ENCODE data around the gene ADGRV1.
"Not testable (repeated sequence)": the region's sequence is repeated elsewhere in the genome, so short reads cannot be mapped to it uniquely, and the experiment has no call there.

ADGRV1 gene

GRCh38 chr5:90810211-90810610 is 251.6 kb downstream of the ADGRV1 start:
- DNase-seq (ENCODE audit: low read depth, low spot score) = no peak

GRCh38 chr5:90813392-90813791 is 254.8 kb downstream of the ADGRV1 start:
- no peak for DNase-seq (ENCODE audit: low read depth, low spot score)

- not testable (repeated sequence) for DNase-seq (ENCODE audit: low read depth, low spot score)
Observed at GRCh38 chr5:90822062-90822461, 263.5 kb downstream of the ADGRV1 start.

- DNase-seq (ENCODE audit: low read depth, low spot score) = no peak
Observed at GRCh38 chr5:90824436-90824835, 265.8 kb downstream of the ADGRV1 start.

- DNase-seq (ENCODE audit: low read depth, low spot score) = no peak
Observed at GRCh38 chr5:90830058-90830457, 271.5 kb downstream of the ADGRV1 start.

GRCh38 chr5:90833753-90834152 is 275.2 kb downstream of the ADGRV1 start:
- DNase-seq (ENCODE audit: low read depth, low spot score) = no peak

GRCh38 chr5:90834711-90835110 is 276.1 kb downstream of the ADGRV1 start:
- no peak for DNase-seq (ENCODE audit: low read depth, low spot score)

- no peak for DNase-seq (ENCODE audit: low read depth, low spot score)
Observed at GRCh38 chr5:90843443-90843842, 284.8 kb downstream of the ADGRV1 start.

- DNase-seq (ENCODE audit: low read depth, low spot score) = no peak
Observed at GRCh38 chr5:90844931-90845330, 286.3 kb downstream of the ADGRV1 start.

- no peak for DNase-seq (ENCODE audit: low read depth, low spot score)
Observed at GRCh38 chr5:90845723-90846554, 287.3 kb downstream of the ADGRV1 start.

- not testable (repeated sequence) for DNase-seq (ENCODE audit: low read depth, low spot score)
Observed at GRCh38 chr5:90847606-90848005, 289.0 kb downstream of the ADGRV1 start.

GRCh38 chr5:90849939-90850338 is 291.3 kb downstream of the ADGRV1 start:
- no peak for DNase-seq (ENCODE audit: low read depth, low spot score)

GRCh38 chr5:90852531-90852930 is 293.9 kb downstream of the ADGRV1 start:
- DNase-seq (ENCODE audit: low read depth, low spot score) = no peak

GRCh38 chr5:90853750-90854149 is 295.2 kb downstream of the ADGRV1 start:
- DNase-seq (ENCODE audit: low read depth, low spot score) = no peak

GRCh38 chr5:90854169-90854568 is 295.6 kb downstream of the ADGRV1 start:
- DNase-seq (ENCODE audit: low read depth, low spot score) = no peak

- DNase-seq (ENCODE audit: low read depth, low spot score) = no peak
Observed at GRCh38 chr5:90855296-90856010, 296.9 kb downstream of the ADGRV1 start.

GRCh38 chr5:90861843-90862586 is 303.4 kb downstream of the ADGRV1 start:
- DNase-seq (ENCODE audit: low read depth, low spot score) = no peak

GRCh38 chr5:90865180-90865579 is 306.6 kb downstream of the ADGRV1 start:
- no peak for DNase-seq (ENCODE audit: low read depth, low spot score)

GRCh38 chr5:90866333-90866732 is 307.7 kb downstream of the ADGRV1 start:
- no peak for DNase-seq (ENCODE audit: low read depth, low spot score)

GRCh38 chr5:90866915-90867731 is 308.5 kb downstream of the ADGRV1 start:
- DNase-seq (ENCODE audit: low read depth, low spot score) = no peak

- no peak for DNase-seq (ENCODE audit: low read depth, low spot score)
Observed at GRCh38 chr5:90868799-90869198, 310.2 kb downstream of the ADGRV1 start.

Measured in activated naive CD8-positive, alpha-beta T cell treated with anti-CD3 and anti-CD28 coated beads, Interleukin-2, amount 50 U/mL, for 16 hours (primary cell).